ENCODE measurements around the gene GIN1. TPM values are rescaled to one million over a fixed set of nuclear protein-coding genes. Genes with fewer than 3 reads are reported as not detected.
"Not testable (repeated sequence)": the region's sequence is repeated elsewhere in the genome, so short reads cannot be mapped to it uniquely, and the experiment has no call there.

The GIN1 gene
- total and polyA plus RNA-seq, 2 experiments from 2014 or later = 5.8 to 9.6 TPM

DNA sequence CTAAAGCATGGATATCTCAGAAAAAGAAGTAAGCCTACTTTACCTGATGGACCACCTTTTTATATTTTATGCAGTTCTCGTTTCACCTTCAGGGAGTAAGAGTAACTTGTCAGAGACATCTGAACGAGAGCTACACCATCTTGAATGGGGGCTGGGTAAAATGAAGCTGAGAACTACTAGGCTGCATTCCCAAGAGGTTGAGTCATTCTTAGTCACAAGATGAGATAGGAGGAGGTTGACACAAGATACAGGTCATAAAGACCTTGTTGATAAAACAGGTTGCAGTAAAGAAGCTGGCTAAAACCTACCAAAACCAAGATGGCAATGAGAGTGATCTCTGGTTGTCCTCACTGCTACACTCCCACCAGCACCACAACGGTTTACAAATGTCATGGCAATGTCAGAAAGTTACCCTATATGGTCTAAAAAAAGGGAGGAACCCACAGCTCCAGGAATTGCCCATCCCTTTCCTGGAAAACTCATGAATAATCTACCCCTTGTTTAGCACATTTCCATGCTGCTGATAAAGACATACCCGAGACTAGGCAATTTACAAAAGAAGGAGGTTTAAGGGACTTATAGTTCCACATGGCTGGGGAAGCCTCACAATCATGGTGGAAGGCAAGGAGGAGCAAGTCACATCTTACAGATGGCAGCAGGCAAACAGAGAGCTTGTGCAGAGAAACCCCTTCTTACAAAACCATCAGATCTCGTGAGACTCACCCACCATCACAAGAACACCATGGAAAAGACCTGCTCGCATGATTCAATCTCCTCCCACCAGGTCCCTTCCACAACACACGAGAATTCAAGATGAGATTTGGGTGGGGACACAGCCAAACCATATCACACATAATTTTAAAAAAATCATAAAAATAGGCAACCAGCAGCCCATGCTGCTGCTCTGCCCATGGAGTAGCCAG lies 62.5 kb downstream of the GIN1 start:
- H3K27ac ChIP-seq (ENCODE audit: low read depth) = no peak overlapping the region
- Mint-ChIP-seq H3K4me3 (no peak overlapping the region), H3K27ac (peak overlapping the region; percentile 20; the same call in 1 of the 2 replicates), H3K9me3 (peaks cover 10% of the 10 kb centered on the region), H3K36me3 (ENCODE audit: low read depth) (peaks cover 3% of the 10 kb centered on the region; the same call in 2 of the 3 replicates), H3K27me3 (ENCODE audit: insufficient read depth, low read depth, poor library complexity) (no peaks in the 10 kb centered on the region), H3K4me1 (peaks cover 34% of the 10 kb centered on the region)
- H3K4me2 ChIP-seq = no peak overlapping the region
- no peaks in the 10 kb centered on the region for H4K20me1 ChIP-seq (replicated peaks; ENCODE audit: insufficient read depth)
- no peaks in the 10 kb centered on the region for H3K27me3 ChIP-seq (ENCODE audit: insufficient read depth)
- ATAC-seq (no peak), DNase-seq (ENCODE audit: low spot score) (no peak)
- no peaks in the 10 kb centered on the region for H3K36me3 ChIP-seq (ENCODE audit: insufficient read depth)
- peak overlapping the region; percentile 69 for H2AFZ ChIP-seq
- peaks cover 4% of the 10 kb centered on the region; the same call in 1 of the 2 replicates for H3K9me2 ChIP-seq (ENCODE audit: insufficient read depth)
- no peak overlapping the region for H3K4me3 ChIP-seq
- peaks cover 21% of the 10 kb centered on the region for H3K4me1 ChIP-seq (ENCODE audit: insufficient read depth)
- no peaks in the 10 kb centered on the region for H3K79me2 ChIP-seq (replicated peaks; ENCODE audit: insufficient read depth)
- no peaks in the 10 kb centered on the region for H3F3A ChIP-seq (replicated peaks; ENCODE audit: low read depth)
- TF ChIP-seq EZH2phosphoT487 (IDR thresholded peaks at IDR 0.05; ENCODE audit: unreplicated experiment) (no peak), ZNF114 (CRISPR knock-in tag; IDR thresholded peaks at IDR 0.05) (no peak), NANOG (IDR thresholded peaks at IDR 0.05; ENCODE audit: borderline replicate concordance) (no peak), POLR2AphosphoS5 (IDR thresholded peaks at IDR 0.05; ENCODE audit: low read depth) (no peak), CREB1 (CRISPR knock-in tag; IDR thresholded peaks at IDR 0.05; ENCODE audit: low read depth) (no peak)
- TF ChIP-seq, protein P1, sequence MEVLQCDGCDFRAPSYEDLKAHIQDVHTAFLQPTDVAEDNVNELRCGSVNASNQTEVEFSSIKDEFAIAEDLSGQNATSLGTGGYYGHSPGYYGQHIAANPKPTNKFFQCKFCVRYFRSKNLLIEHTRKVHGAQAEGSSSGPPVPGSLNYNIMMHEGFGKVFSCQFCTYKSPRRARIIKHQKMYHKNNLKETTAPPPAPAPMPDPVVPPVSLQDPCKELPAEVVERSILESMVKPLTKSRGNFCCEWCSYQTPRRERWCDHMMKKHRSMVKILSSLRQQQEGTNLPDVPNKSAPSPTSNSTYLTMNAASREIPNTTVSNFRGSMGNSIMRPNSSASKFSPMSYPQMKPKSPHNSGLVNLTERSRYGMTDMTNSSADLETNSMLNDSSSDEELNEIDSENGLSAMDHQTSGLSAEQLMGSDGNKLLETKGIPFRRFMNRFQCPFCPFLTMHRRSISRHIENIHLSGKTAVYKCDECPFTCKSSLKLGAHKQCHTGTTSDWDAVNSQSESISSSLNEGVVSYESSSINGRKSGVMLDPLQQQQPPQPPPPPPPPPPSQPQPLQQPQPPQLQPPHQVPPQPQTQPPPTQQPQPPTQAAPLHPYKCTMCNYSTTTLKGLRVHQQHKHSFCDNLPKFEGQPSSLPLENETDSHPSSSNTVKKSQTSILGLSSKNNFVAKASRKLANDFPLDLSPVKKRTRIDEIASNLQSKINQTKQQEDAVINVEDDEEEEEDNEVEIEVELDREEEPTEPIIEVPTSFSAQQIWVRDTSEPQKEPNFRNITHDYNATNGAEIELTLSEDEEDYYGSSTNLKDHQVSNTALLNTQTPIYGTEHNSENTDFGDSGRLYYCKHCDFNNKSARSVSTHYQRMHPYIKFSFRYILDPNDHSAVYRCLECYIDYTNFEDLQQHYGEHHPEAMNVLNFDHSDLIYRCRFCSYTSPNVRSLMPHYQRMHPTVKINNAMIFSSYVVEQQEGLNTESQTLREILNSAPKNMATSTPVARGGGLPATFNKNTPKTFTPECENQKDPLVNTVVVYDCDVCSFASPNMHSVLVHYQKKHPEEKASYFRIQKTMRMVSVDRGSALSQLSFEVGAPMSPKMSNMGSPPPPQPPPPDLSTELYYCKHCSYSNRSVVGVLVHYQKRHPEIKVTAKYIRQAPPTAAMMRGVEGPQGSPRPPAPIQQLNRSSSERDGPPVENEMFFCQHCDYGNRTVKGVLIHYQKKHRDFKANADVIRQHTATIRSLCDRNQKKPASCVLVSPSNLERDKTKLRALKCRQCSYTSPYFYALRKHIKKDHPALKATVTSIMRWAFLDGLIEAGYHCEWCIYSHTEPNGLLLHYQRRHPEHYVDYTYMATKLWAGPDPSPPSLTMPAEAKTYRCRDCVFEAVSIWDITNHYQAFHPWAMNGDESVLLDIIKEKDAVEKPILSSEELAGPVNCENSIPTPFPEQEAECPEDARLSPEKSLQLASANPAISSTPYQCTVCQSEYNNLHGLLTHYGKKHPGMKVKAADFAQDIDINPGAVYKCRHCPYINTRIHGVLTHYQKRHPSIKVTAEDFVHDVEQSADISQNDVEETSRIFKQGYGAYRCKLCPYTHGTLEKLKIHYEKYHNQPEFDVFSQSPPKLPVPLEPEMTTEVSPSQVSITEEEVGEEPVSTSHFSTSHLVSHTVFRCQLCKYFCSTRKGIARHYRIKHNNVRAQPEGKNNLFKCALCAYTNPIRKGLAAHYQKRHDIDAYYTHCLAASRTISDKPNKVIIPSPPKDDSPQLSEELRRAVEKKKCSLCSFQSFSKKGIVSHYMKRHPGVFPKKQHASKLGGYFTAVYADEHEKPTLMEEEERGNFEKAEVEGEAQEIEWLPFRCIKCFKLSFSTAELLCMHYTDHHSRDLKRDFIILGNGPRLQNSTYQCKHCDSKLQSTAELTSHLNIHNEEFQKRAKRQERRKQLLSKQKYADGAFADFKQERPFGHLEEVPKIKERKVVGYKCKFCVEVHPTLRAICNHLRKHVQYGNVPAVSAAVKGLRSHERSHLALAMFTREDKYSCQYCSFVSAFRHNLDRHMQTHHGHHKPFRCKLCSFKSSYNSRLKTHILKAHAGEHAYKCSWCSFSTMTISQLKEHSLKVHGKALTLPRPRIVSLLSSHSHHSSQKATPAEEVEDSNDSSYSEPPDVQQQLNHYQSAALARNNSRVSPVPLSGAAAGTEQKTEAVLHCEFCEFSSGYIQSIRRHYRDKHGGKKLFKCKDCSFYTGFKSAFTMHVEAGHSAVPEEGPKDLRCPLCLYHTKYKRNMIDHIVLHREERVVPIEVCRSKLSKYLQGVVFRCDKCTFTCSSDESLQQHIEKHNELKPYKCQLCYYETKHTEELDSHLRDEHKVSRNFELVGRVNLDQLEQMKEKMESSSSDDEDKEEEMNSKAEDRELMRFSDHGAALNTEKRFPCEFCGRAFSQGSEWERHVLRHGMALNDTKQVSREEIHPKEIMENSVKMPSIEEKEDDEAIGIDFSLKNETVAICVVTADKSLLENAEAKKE (CRISPR knock-in tag; IDR thresholded peaks at IDR 0.05) = no peak

- H3K27ac Mint-ChIP-seq; H3K4me3 ChIP-seq; H3K36me3 Mint-ChIP-seq (ENCODE audit: low read depth); H3K27me3 Mint-ChIP-seq (ENCODE audit: insufficient read depth, low read depth, poor library complexity); H3F3A ChIP-seq (replicated peaks; ENCODE audit: low read depth); H3K4me1 Mint-ChIP-seq; H3K9me2 ChIP-seq (ENCODE audit: insufficient read depth); DNase-seq (ENCODE audit: low spot score); H3K4me3 Mint-ChIP-seq; H3K27ac ChIP-seq (ENCODE audit: low read depth); ATAC-seq; H3K4me1 ChIP-seq (ENCODE audit: insufficient read depth); H3K4me2 ChIP-seq; H3K36me3 ChIP-seq (ENCODE audit: insufficient read depth); H3K79me2 ChIP-seq (replicated peaks; ENCODE audit: insufficient read depth); H2AFZ ChIP-seq; H4K20me1 ChIP-seq (replicated peaks; ENCODE audit: insufficient read depth); H3K27me3 ChIP-seq (ENCODE audit: insufficient read depth): not testable (repeated sequence)
- H3K9me3 Mint-ChIP-seq = peaks cover 14% of the 10 kb centered on the region; the same call in 2 of the 3 replicates
Measured at GRCh38 chr5:103046706-103047105, 73.2 kb downstream of the GIN1 start.
